Naive thymus-derived CD4-positive, alpha-beta T cell (primary cell): ENCODE data around the gene MGAT1. TPM values are rescaled to one million over a fixed set of nuclear protein-coding genes. Genes with fewer than 3 reads are reported as not detected.
"Not testable (repeated sequence)": the region's sequence is repeated elsewhere in the genome, so short reads cannot be mapped to it uniquely, and the experiment has no call there.

ENCODE experiments used
- ATAC-seq: fragments of 150-1000 bp; cut with Tn5 transposase; 2 replicates; pipeline ENCODE4 v1.10.0; 2021; ENCODE audit warnings: mild to moderate bottlenecking, moderate library complexity
- CTCF ChIA-PET: fragments of 350-600 bp; sonication (Branson Sonifier 250); formaldehyde crosslinking; loops from one replicate; lab custom pipeline; 2021; ENCODE audit warnings: antibody characterized with exemption; lab: Charles Lee
- POLR2A ChIA-PET: fragments of 350-600 bp; sonication (Branson Sonifier 250); formaldehyde crosslinking; loops from one replicate; lab custom pipeline; 2021; ENCODE audit warnings: antibody characterized with exemption, inconsistent platforms; lab: Charles Lee
- DNase-seq, 9 donors: peaks; one replicate each; pipeline versions ENCODE4 v3.0.0 to v3.0.0-alpha.2; 2020 to 2022; ENCODE audit warnings: mixed read lengths in 1 of 9
- H3K27ac ChIP-seq: one replicate; pipeline ENCODE4 v1.7.0; 2013; ENCODE audit warnings: mild to moderate bottlenecking, low read depth, low read length, moderate library complexity
- H3K27me3 ChIP-seq, 2 donors: one replicate each; pipeline ENCODE4 v1.7.0; 2013; ENCODE audit warnings: low read length in 2 of 2, mild to moderate bottlenecking in 2 of 2, moderate library complexity in 2 of 2; ENCODE audit not compliant: control insufficient read depth in 2 of 2, insufficient read depth in 2 of 2
- H3K36me3 ChIP-seq, 3 experiments: 1 replicate in 2 of 3; 2 replicates in 1 of 3; pipeline ENCODE4 v1.7.0; 2013; ENCODE audit warnings: low read length in 3 of 3, mild to moderate bottlenecking in 3 of 3, moderate library complexity in 1 of 3; ENCODE audit not compliant: insufficient read depth in 3 of 3, control insufficient read depth in 2 of 3
- H3K4me1 ChIP-seq, 2 donors: one replicate each; pipeline ENCODE4 v1.7.0; 2013; ENCODE audit warnings: low read length in 2 of 2, mild to moderate bottlenecking in 2 of 2, moderate library complexity in 1 of 2; ENCODE audit not compliant: control insufficient read depth in 2 of 2, insufficient read depth in 2 of 2
- H3K4me3 ChIP-seq: 2 replicates; pipeline ENCODE4 v1.7.0; 2013; ENCODE audit warnings: mild to moderate bottlenecking, low read length
- H3K9me3 ChIP-seq, 3 experiments: 1 replicate in 2 of 3; 2 replicates in 1 of 3; pipeline ENCODE4 v1.7.0; 2013; ENCODE audit warnings: low read length in 3 of 3; ENCODE audit not compliant: control insufficient read depth in 2 of 3
- H3K27ac Mint-ChIP-seq, 9 donors: one replicate each; pipeline ENCODE4 v1.8.0; 2020 to 2022; ENCODE audit warnings: mixed read lengths in 9 of 9, mild to moderate bottlenecking in 8 of 9, moderate library complexity in 5 of 9, inconsistent platforms in 2 of 9
- H3K27me3 Mint-ChIP-seq, 5 donors: one replicate each; pipeline ENCODE4 v1.8.0; 2021 to 2022; ENCODE audit warnings: mixed read lengths in 5 of 5, mild to moderate bottlenecking in 1 of 5
- H3K36me3 Mint-ChIP-seq, 5 donors: one replicate each; pipeline ENCODE4 v1.8.0; 2020 to 2022; ENCODE audit warnings: mixed read lengths in 5 of 5, mild to moderate bottlenecking in 3 of 5, inconsistent platforms in 1 of 5
- H3K4me1 Mint-ChIP-seq, 7 donors: one replicate each; pipeline ENCODE4 v1.8.0; 2020 to 2022; ENCODE audit warnings: mixed read lengths in 7 of 7, mild to moderate bottlenecking in 3 of 7, inconsistent platforms in 1 of 7
- H3K4me3 Mint-ChIP-seq, 10 donors: one replicate each; pipeline ENCODE4 v1.8.0; 2020 to 2022; ENCODE audit warnings: mild to moderate bottlenecking in 10 of 10, mixed read lengths in 10 of 10, moderate library complexity in 6 of 10, inconsistent platforms in 2 of 10
- H3K9me3 Mint-ChIP-seq, 11 donors: one replicate each; pipeline ENCODE4 v1.8.0; 2020 to 2022; ENCODE audit warnings: mixed read lengths in 11 of 11, mild to moderate bottlenecking in 4 of 11, inconsistent platforms in 1 of 11, moderate library complexity in 1 of 11
- intact Hi-C, 2 donors: fragments of 100-400 bp; cut with micrococcal nuclease; formaldehyde crosslinking; loops; one replicate each; pipeline ENCODE4 v1.15.1; 2023
- polyA plus RNA-seq, 2 donors: library from polyadenylated mRNA; unstranded; fragments of 300-500 nt; fragmentation: Illumina TruSeq; gene quantifications; one replicate each; pipeline ENCODE4 v1.2.3, GENCODE V29; 2021
- total RNA-seq, 6 experiments: library from RNA in 5 of 6; stranded (reverse) in 5 of 6; gene quantifications; 1 replicate in 5 of 6; 2 replicates in 1 of 6; pipeline ENCODE4 v1.2.3 and lab custom pipeline; 2021 to 2026

MGAT1 gene
- total and polyA plus RNA-seq, 7 experiments from 2014 or later, result 98.6 to 206 (median 178) TPM

DNA sequence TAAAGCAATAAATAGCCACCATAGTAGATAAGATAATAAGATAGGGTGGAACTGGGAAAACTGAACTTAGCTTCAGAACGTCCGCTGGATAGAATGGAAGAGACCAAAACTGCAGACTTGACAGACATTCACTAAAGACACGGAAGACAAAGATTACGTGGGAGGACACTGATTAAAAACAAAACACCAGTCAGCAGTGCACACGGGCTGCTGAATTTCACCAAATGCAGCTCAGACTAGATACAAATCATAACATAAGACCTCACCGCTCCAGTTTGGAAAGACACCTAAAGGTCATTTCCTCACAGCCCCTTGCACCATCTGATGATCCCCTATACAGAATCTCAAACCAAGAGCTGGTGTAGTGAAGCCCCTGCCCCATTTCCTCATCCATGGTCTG, 59.9 kb downstream of the MGAT1 start:
- ATAC-seq, result no peak
- DNase-seq, result no peak
- Mint-ChIP-seq H3K36me3 (peaks cover 0 to 3% (median 0%) of the 10 kb centered on the region in 5 donors), H3K27ac (no peak overlapping the region), H3K27me3 (peaks cover 11 to 25% (median 19%) of the 10 kb centered on the region in 5 donors), H3K9me3 (no peaks in the 10 kb centered on the region), H3K4me1 (peaks cover 0 to 5% (median 0%) of the 10 kb centered on the region in 7 donors), H3K4me3 (no peak overlapping the region)
- ChIA-PET CTCF (no interaction called here), POLR2A (no interaction called here)
- H3K4me3 ChIP-seq, result no peak overlapping the region
- no peaks in the 10 kb centered on the region for H3K36me3 ChIP-seq
- intact Hi-C loops, result no loop called here
- H3K27me3 ChIP-seq, result peaks cover 0 to 2% of the 10 kb centered on the region in 2 donors
- no peak overlapping the region for H3K27ac ChIP-seq
- no peaks in the 10 kb centered on the region for H3K9me3 ChIP-seq
- H3K4me1 ChIP-seq, result no peaks in the 10 kb centered on the region

DNA sequence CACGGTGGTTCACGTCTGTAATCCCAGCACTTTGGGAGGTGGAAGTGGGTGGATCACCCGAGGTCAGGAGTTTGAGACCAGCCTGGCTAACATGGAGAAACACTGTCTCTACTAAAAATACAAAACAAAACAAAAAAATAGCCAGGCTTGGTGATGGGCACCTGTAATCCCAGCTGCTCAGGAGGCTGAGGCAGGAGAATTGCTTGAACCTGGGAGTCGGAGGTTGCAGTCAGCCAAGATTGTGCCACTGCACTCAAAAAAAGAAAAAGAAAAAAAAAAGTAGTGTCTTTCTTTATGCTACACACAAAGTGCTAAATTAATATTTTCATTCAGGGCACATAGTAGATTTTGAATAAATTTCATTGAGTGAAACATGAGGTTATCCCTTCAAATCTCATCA, 61.7 kb downstream of the MGAT1 start:
- H3K4me3 Mint-ChIP-seq, H3K27me3 ChIP-seq, H3K4me1 ChIP-seq, POLR2A ChIA-PET, H3K4me1 Mint-ChIP-seq, CTCF ChIA-PET, DNase-seq, H3K9me3 Mint-ChIP-seq, H3K27ac ChIP-seq, H3K36me3 Mint-ChIP-seq, intact Hi-C loops, ATAC-seq, H3K4me3 ChIP-seq, H3K9me3 ChIP-seq, H3K36me3 ChIP-seq: not testable (repeated sequence)
- H3K27ac Mint-ChIP-seq, result peak overlapping the region in 1 of 9 donors; percentile 30
- H3K27me3 Mint-ChIP-seq, result peaks cover 16 to 34% (median 24%) of the 10 kb centered on the region in 5 donors

DNA sequence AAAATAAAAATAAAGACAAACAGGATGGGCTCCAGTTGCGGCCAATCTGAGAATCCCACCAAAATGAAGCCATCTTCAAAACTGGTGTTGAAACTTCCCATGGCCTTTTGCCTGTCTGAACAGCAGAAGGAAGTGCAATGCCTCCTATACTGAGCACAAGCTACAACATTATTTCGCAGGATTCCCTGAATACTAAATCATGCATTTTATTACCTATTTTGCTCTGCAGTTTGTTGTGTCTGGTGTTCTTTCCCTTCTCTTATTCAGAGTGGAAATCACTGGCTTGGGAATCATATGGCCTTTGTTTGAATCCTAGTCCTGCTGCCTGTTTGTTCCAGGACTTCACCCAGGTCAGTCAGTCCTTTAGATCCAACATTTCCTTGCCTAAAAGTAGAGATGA, 62.6 kb downstream of the MGAT1 start, which contains the start of gene OR2Y1:
TSS of gene OR2Y1 (minus strand) at position 101 of the 400 bp plus-strand sequence. CDS start at position 101, 0 bp downstream.
- Histone ChIP-seq H3K36me3 (no peaks in the 10 kb centered on the region), H3K4me3 (no peak within 1 kb of the TSS), H3K27ac (no peak within 1 kb of the TSS), H3K4me1 (no peaks in the 10 kb centered on the region), H3K27me3 (no peaks in the 10 kb centered on the region), H3K9me3 (no peaks in the 10 kb centered on the region)
- no peak for DNase-seq
- POLR2A ChIA-PET, result interaction anchor here (0.6 kb wide), 1 partner anchor 8 kb away, joined by 4 read pairs; no protein-coding TSS in a partner anchor
- H3K4me1 Mint-ChIP-seq, result peaks cover 0 to 5% (median 0%) of the 10 kb centered on the region in 7 donors
- H3K4me3 Mint-ChIP-seq, result no peak within 1 kb of the TSS
- peaks cover 17 to 35% (median 25%) of the 10 kb centered on the region in 5 donors for H3K27me3 Mint-ChIP-seq
- H3K9me3 Mint-ChIP-seq, result no peaks in the 10 kb centered on the region
- ATAC-seq, result no peak
- H3K27ac Mint-ChIP-seq, result peak within 1 kb of the TSS in 1 of 9 donors; percentile 30
- CTCF ChIA-PET, result no interaction called here
- H3K36me3 Mint-ChIP-seq, result peaks cover 0 to 3% (median 0%) of the 10 kb centered on the region in 5 donors
- intact Hi-C loops, result no loop called here

DNA sequence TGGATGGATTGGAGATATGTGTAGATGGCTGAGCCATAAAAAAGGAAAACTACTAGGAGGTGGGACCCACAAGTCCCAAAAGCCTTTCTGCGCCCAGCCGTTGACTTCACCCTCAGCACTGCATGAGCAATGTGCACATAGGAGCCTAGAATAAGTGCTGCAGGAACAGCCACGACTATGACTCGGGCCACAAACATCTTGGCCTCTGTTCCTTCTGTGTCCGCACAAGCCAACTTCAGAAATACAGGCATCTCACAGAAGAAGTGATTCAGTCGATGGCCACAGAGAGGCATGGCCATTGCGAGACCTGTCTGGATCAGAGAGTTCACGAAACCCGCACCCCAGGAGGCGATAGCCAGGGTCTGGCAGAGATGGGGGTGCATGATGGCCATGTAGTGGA, 63.3 kb downstream of the MGAT1 start:
- intact Hi-C loops, result no loop called here
- H3K4me3 ChIP-seq, result no peak overlapping the region
- no peaks in the 10 kb centered on the region for H3K36me3 ChIP-seq
- no peaks in the 10 kb centered on the region for H3K27me3 ChIP-seq
- ChIA-PET POLR2A (no interaction called here), CTCF (no interaction called here)
- no peak overlapping the region for H3K27ac ChIP-seq
- no peaks in the 10 kb centered on the region for H3K9me3 ChIP-seq
- ATAC-seq (no peak), DNase-seq (no peak)
- Mint-ChIP-seq H3K27ac (no peak overlapping the region), H3K4me1 (peaks cover 0 to 5% (median 0%) of the 10 kb centered on the region in 7 donors), H3K4me3 (no peak overlapping the region), H3K36me3 (peaks cover 0 to 3% (median 0%) of the 10 kb centered on the region in 5 donors), H3K27me3 (peaks cover 17 to 35% (median 25%) of the 10 kb centered on the region in 5 donors), H3K9me3 (no peaks in the 10 kb centered on the region)
- H3K4me1 ChIP-seq, result no peaks in the 10 kb centered on the region

DNA sequence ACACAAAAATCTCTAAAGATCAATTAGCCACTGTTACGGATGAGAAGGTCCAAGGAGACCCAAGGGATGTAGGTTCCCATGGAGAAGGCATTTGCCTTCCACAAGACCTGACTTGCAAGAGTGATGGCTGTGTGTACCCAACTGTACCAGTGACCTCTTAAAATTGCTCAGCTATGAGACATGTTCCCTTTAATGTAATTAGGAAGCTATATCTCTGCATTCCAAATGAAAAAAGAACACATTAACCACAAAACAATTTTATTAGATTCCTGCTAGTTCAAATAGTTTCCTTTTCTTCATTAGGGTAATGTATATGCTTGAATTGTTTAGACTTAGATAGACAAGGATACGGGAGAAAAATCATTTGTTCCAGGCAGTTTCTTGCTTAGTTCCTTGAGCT, 66.1 kb downstream of the MGAT1 start:
- CTCF ChIA-PET, result no interaction called here
- Histone ChIP-seq H3K27me3 (no peaks in the 10 kb centered on the region), H3K36me3 (no peaks in the 10 kb centered on the region), H3K27ac (no peak overlapping the region), H3K4me1 (no peaks in the 10 kb centered on the region), H3K4me3 (no peak overlapping the region), H3K9me3 (no peaks in the 10 kb centered on the region)
- intact Hi-C loops, result no loop called here
- peaks cover 0 to 3% (median 0%) of the 10 kb centered on the region in 5 donors for H3K36me3 Mint-ChIP-seq
- ATAC-seq (no peak), DNase-seq (no peak)
- peaks cover 17 to 35% (median 27%) of the 10 kb centered on the region in 5 donors for H3K27me3 Mint-ChIP-seq
- peaks cover 0 to 5% (median 0%) of the 10 kb centered on the region in 7 donors for H3K4me1 Mint-ChIP-seq
- H3K4me3 Mint-ChIP-seq, result no peak overlapping the region
- POLR2A ChIA-PET, result no interaction called here
- no peak overlapping the region for H3K27ac Mint-ChIP-seq
- H3K9me3 Mint-ChIP-seq, result no peaks in the 10 kb centered on the region

Other genes starting within 250 kb of the MGAT1 start
- gene SCGB3A1, start 211.3 kb downstream of the MGAT1 start, total RNA-seq, result 10 to 100 TPM in 1 of 5 experiments, not detected in 4; 24.3 TPM
- not detected for gene SCGB3A1, start 211.3 kb downstream of the MGAT1 start, polyA plus RNA-seq
- gene FLT4, start 153.2 kb downstream of the MGAT1 start, total RNA-seq, result 1 to 10 TPM in 4 of 5 experiments, under 1 TPM in 1; 0.53 to 6.0 (median 3.3) TPM
- under 1 TPM; 0.64 to 0.68 TPM for gene FLT4, start 153.2 kb downstream of the MGAT1 start, polyA plus RNA-seq
- gene OR2Y1, start 62.7 kb downstream of the MGAT1 start, total RNA-seq, result not detected
- not detected for gene OR2Y1, start 62.7 kb downstream of the MGAT1 start, polyA plus RNA-seq
- gene ZFP62, start 58.5 kb upstream of the MGAT1 start, total RNA-seq, result 10 to 100 TPM; 25.9 to 80.4 (median 36.4) TPM
- gene ZFP62, start 58.5 kb upstream of the MGAT1 start, polyA plus RNA-seq, result 10 to 100 TPM; 24.9 to 28.6 TPM
- gene BTNL8, start 96.4 kb upstream of the MGAT1 start, total RNA-seq, result not detected
- not detected for gene BTNL8, start 96.4 kb upstream of the MGAT1 start, polyA plus RNA-seq
- gene BTNL3, start 186.0 kb upstream of the MGAT1 start, total RNA-seq, result not detected
- gene BTNL3, start 186.0 kb upstream of the MGAT1 start, polyA plus RNA-seq, result not detected
- 1 to 10 TPM in 1 of 5 experiments, not detected in 4; 1.6 TPM for gene BTNL9, start 237.5 kb upstream of the MGAT1 start, total RNA-seq
- not detected for gene BTNL9, start 237.5 kb upstream of the MGAT1 start, polyA plus RNA-seq